Endodermal cell (in vitro differentiated cells): ENCODE data around the gene PER2. TPM values are rescaled to one million over a fixed set of nuclear protein-coding genes. Genes with fewer than 3 reads are reported as not detected.

Source experiments
- DNase-seq: peaks from one replicate; pipeline ENCODE4 v3.0.0-alpha.2; 2017
- H3K27ac ChIP-seq: 2 replicates; pipeline ENCODE4 v1.5.1; 2013; ENCODE audit warnings: mild to moderate bottlenecking, low read depth, low read length, moderate library complexity
- H3K27me3 ChIP-seq: 2 replicates; pipeline ENCODE4 v1.6.1; 2013; ENCODE audit warnings: mild to moderate bottlenecking, low read length, moderate library complexity; ENCODE audit not compliant: insufficient read depth, control insufficient read depth, poor library complexity, severe bottlenecking
- H3K36me3 ChIP-seq: 2 replicates; pipeline ENCODE4 v1.7.0; 2013; ENCODE audit warnings: mild to moderate bottlenecking, low read length, moderate library complexity; ENCODE audit not compliant: control insufficient read depth, insufficient read depth
- H3K4me1 ChIP-seq: one replicate; pipeline ENCODE4 v1.7.0; 2013; ENCODE audit warnings: low read length; ENCODE audit not compliant: control insufficient read depth, insufficient read depth
- H3K4me3 ChIP-seq: 2 replicates; pipeline ENCODE4 v1.5.1; 2013; ENCODE audit warnings: mild to moderate bottlenecking, low read length, moderate library complexity
- H3K9ac ChIP-seq: 2 replicates; pipeline ENCODE4 v1.6.1; 2013; ENCODE audit warnings: mild to moderate bottlenecking, low read length, moderate library complexity; ENCODE audit not compliant: poor library complexity, severe bottlenecking; ENCODE audit errors: extremely low read depth
- H3K9me3 ChIP-seq: 2 replicates; pipeline ENCODE4 v1.6.1; 2013; ENCODE audit warnings: mild to moderate bottlenecking, low read length, moderate library complexity; ENCODE audit not compliant: control insufficient read depth
- H3K27ac Mint-ChIP-seq: 2 replicates; pipeline ENCODE4 v1.8.0; 2020; ENCODE audit warnings: mixed read lengths
- H3K27me3 Mint-ChIP-seq: 2 replicates; pipeline ENCODE4 v1.8.0; 2021; ENCODE audit warnings: mild to moderate bottlenecking, mixed read lengths; ENCODE audit not compliant: insufficient read depth
- H3K36me3 Mint-ChIP-seq: 2 replicates; pipeline ENCODE4 v1.8.0; 2020; ENCODE audit warnings: low read depth, mixed read lengths
- H3K4me1 Mint-ChIP-seq: 2 replicates; pipeline ENCODE4 v1.8.0; 2020; ENCODE audit warnings: mixed read lengths
- H3K4me3 Mint-ChIP-seq: 2 replicates; pipeline ENCODE4 v1.8.0; 2020; ENCODE audit warnings: mild to moderate bottlenecking, moderate library complexity, mixed read lengths
- H3K9me3 Mint-ChIP-seq: 2 replicates; pipeline ENCODE4 v1.8.0; 2020; ENCODE audit warnings: mild to moderate bottlenecking, mixed read lengths
- WGBS, 2 experiments: methylation state at CpG; one replicate each; pipeline versions ENCODE4 v1.1.5 to v1.1.7; 2013; ENCODE audit warnings: missing lambda C conversion rate in 2 of 2, mixed read lengths in 1 of 2; ENCODE audit not compliant: insufficient coverage in 1 of 2, insufficient read length in 1 of 2; 5-methylcytosine and 5-hydroxymethylcytosine counted together
- total RNA-seq, 2 donors: library from RNA; stranded (reverse); fragmentation: NEBNext Ultra II Directional in 1 of 2; extraction: Animal tissue kit (Norgen Biotek cat#: 25700) in 1 of 2; gene quantifications; 2 replicates in 1 of 2; 3 replicates in 1 of 2; pipeline ENCODE4 v1.2.1, GENCODE V29; 2021
- TF ChIP-seq, protein P1 (sequence below): fragments of 200-600 bp; sonication (generic); conservative IDR thresholded peaks from 2 replicates; pipeline ENCODE4 v1.5.0; 2021; ENCODE audit warnings: antibody characterized with exemption, mild to moderate bottlenecking

PER2 gene
- total RNA-seq, 2 donors from 2014 or later = 9.7 to 13.5 TPM

GRCh38 chr2:238202326-238203093 is 85.9 kb downstream of the PER2 start:
- H3K27ac ChIP-seq = no peak overlapping the region
- peak overlapping the region; percentile 94 for H3K4me3 ChIP-seq
- Mint-ChIP-seq H3K4me3 (peak overlapping the region; percentile 81), H3K27me3 (peaks cover 10% of the 10 kb centered on the region), H3K9me3 (peaks cover 10% of the 10 kb centered on the region), H3K4me1 (peaks cover 16% of the 10 kb centered on the region), H3K27ac (peak overlapping the region; percentile 35), H3K36me3 (no peaks in the 10 kb centered on the region)
- peak; percentile 67 for DNase-seq
- peaks cover 14% of the 10 kb centered on the region for H3K9me3 ChIP-seq
- 17 to 20% methylated on average over 17 to 27 of the region's 27 CpGs for WGBS, 2 experiments
- TF ChIP-seq, protein P1, sequence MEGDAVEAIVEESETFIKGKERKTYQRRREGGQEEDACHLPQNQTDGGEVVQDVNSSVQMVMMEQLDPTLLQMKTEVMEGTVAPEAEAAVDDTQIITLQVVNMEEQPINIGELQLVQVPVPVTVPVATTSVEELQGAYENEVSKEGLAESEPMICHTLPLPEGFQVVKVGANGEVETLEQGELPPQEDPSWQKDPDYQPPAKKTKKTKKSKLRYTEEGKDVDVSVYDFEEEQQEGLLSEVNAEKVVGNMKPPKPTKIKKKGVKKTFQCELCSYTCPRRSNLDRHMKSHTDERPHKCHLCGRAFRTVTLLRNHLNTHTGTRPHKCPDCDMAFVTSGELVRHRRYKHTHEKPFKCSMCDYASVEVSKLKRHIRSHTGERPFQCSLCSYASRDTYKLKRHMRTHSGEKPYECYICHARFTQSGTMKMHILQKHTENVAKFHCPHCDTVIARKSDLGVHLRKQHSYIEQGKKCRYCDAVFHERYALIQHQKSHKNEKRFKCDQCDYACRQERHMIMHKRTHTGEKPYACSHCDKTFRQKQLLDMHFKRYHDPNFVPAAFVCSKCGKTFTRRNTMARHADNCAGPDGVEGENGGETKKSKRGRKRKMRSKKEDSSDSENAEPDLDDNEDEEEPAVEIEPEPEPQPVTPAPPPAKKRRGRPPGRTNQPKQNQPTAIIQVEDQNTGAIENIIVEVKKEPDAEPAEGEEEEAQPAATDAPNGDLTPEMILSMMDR = no peak
- peaks cover 2% of the 10 kb centered on the region for H3K4me1 ChIP-seq
- peak overlapping the region; percentile 69 for H3K9ac ChIP-seq
- H3K36me3 ChIP-seq = no peaks in the 10 kb centered on the region
- peaks cover 4% of the 10 kb centered on the region for H3K27me3 ChIP-seq

Other genes starting within 250 kb of the PER2 start
- 10 to 100 TPM; 39.0 to 45.0 TPM for gene SCLY, start 227.6 kb downstream of the PER2 start, total RNA-seq
- gene ESPNL, start 188.3 kb downstream of the PER2 start, total RNA-seq = under 1 TPM; 0.15 to 0.86 TPM
- not detected for gene KLHL30, start 149.9 kb downstream of the PER2 start, total RNA-seq
- 1 to 10 TPM in 1 of 2 donors, under 1 TPM in 1; 0.48 to 1.6 TPM for gene ERFE, start 129.6 kb downstream of the PER2 start, total RNA-seq
- gene ILKAP, start 84.9 kb downstream of the PER2 start, total RNA-seq = 10 to 100 TPM; 40.9 to 46.4 TPM
- 10 to 100 TPM; 17.8 to 26.3 TPM for gene HES6, start 48.6 kb downstream of the PER2 start, total RNA-seq
- gene TRAF3IP1, start 31.9 kb upstream of the PER2 start, total RNA-seq = 10 to 100 TPM; 21.9 to 28.3 TPM
- gene ASB1, start 138.3 kb upstream of the PER2 start, total RNA-seq = 10 to 100 TPM; 39.0 to 39.6 TPM